ENCODE measurements around the gene KLHL5.
"Not testable (repeated sequence)": the region's sequence is repeated elsewhere in the genome, so short reads cannot be mapped to it uniquely, and the experiment has no call there.

Gene KLHL5

GRCh38 chr4:39104255-39104654 lies 42.2 kb downstream of the KLHL5 start:
- no peak for DNase-seq

GRCh38 chr4:39106011-39106410 lies 44.0 kb downstream of the KLHL5 start:
- DNase-seq = no peak

GRCh38 chr4:39114436-39114835 lies 52.4 kb downstream of the KLHL5 start:
- DNase-seq = no peak

- no peak for DNase-seq
Measured at GRCh38 chr4:39118034-39118658, 56.1 kb downstream of the KLHL5 start.

- DNase-seq = no peak
Measured at GRCh38 chr4:39120418-39120817, 58.4 kb downstream of the KLHL5 start.

GRCh38 chr4:39124885-39125599 lies 63.0 kb downstream of the KLHL5 start:
- DNase-seq = no peak

- no peak for DNase-seq
Measured at GRCh38 chr4:39125600-39125985, 63.6 kb downstream of the KLHL5 start.

- DNase-seq = no peak
Measured at GRCh38 chr4:39126256-39127095, 64.4 kb downstream of the KLHL5 start.

- no peak for DNase-seq
Measured at GRCh38 chr4:39133623-39134022, 71.6 kb downstream of the KLHL5 start.

GRCh38 chr4:39134683-39135306 lies 72.8 kb downstream of the KLHL5 start:
- no peak for DNase-seq

GRCh38 chr4:39138227-39138626 lies 76.2 kb downstream of the KLHL5 start:
- DNase-seq = not testable (repeated sequence)

- DNase-seq = no peak
Measured at GRCh38 chr4:39146211-39146610, 84.2 kb downstream of the KLHL5 start.

- no peak for DNase-seq
Measured at GRCh38 chr4:39154009-39154408, 92.0 kb downstream of the KLHL5 start.

- no peak for DNase-seq
Measured at GRCh38 chr4:39157520-39157919, 95.5 kb downstream of the KLHL5 start.

- DNase-seq = no peak
Measured at GRCh38 chr4:39166177-39166576, 104.1 kb downstream of the KLHL5 start.

- DNase-seq = no peak
Measured at GRCh38 chr4:39166669-39167068, 104.6 kb downstream of the KLHL5 start.

GRCh38 chr4:39169426-39169825 lies 107.4 kb downstream of the KLHL5 start:
- no peak for DNase-seq

- no peak for DNase-seq
Measured at GRCh38 chr4:39170301-39170700, 108.3 kb downstream of the KLHL5 start.

Data from CD4-positive, alpha-beta T cell treated with Interleukin-17A for 4 hours (primary cell).